GM23248 (cell line): ENCODE measurements around the gene PRDM7. TPM values are rescaled to one million over a fixed set of nuclear protein-coding genes. Genes with fewer than 3 reads are reported as not detected.
"Not testable (repeated sequence)": the region's sequence is repeated elsewhere in the genome, so short reads cannot be mapped to it uniquely, and the experiment has no call there.

ENCODE experiments used
- DNase-seq: peaks from one replicate; pipeline ENCODE4 v3.0.0-alpha.2; 2015
- H2AFZ ChIP-seq: fragments of 200-600 bp; sonication (generic); 2 replicates; pipeline ENCODE4 v1.6.1; 2016; ENCODE audit warnings: antibody characterized with exemption
- H3F3A ChIP-seq: fragments of 200-600 bp; sonication (generic); 2 replicates; pipeline ENCODE4 v1.6.1; 2016; ENCODE audit warnings: mild to moderate bottlenecking, antibody characterized with exemption, mixed run types; ENCODE audit not compliant: insufficient read depth
- H3K27ac ChIP-seq: fragments of 200-600 bp; sonication (generic); 2 replicates; pipeline ENCODE4 v1.5.1; 2016; ENCODE audit warnings: mild to moderate bottlenecking
- H3K27me3 ChIP-seq: fragments of 200-600 bp; sonication (generic); replicated peaks from 2 replicates; pipeline ENCODE4 v1.6.1; 2016; ENCODE audit warnings: mild to moderate bottlenecking; ENCODE audit not compliant: insufficient read depth
- H3K36me3 ChIP-seq: fragments of 200-600 bp; sonication (generic); 2 replicates; pipeline ENCODE4 v1.6.1; 2016; ENCODE audit warnings: low read depth, mild to moderate bottlenecking
- H3K4me1 ChIP-seq: fragments of 200-600 bp; sonication (generic); 2 replicates; pipeline ENCODE4 v1.6.1; 2016; ENCODE audit warnings: mild to moderate bottlenecking; ENCODE audit not compliant: insufficient read depth
- H3K4me2 ChIP-seq: fragments of 200-600 bp; sonication (generic); one replicate; pipeline ENCODE4 v1.6.1; 2016; ENCODE audit warnings: mild to moderate bottlenecking; ENCODE audit not compliant: unreplicated experiment
- H3K4me3 ChIP-seq: fragments of 200-600 bp; sonication (generic); 2 replicates; pipeline ENCODE4 v1.5.1; 2016; ENCODE audit warnings: mild to moderate bottlenecking
- H3K79me2 ChIP-seq: fragments of 200-600 bp; sonication (generic); 2 replicates; pipeline ENCODE4 v1.6.1; 2016; ENCODE audit warnings: mild to moderate bottlenecking; ENCODE audit not compliant: insufficient read depth
- H3K9ac ChIP-seq: fragments of 200-600 bp; sonication (generic); 2 replicates; pipeline ENCODE4 v1.6.1; 2016; ENCODE audit warnings: mild to moderate bottlenecking
- H3K9me2 ChIP-seq: fragments of 200-600 bp; sonication (generic); 2 replicates; pipeline ENCODE4 v1.6.1; 2016; ENCODE audit warnings: mixed run types, mild to moderate bottlenecking, moderate library complexity; ENCODE audit not compliant: insufficient read depth
- H3K9me3 ChIP-seq: fragments of 200-600 bp; sonication (generic); one replicate; pipeline ENCODE4 v1.6.1; 2017; ENCODE audit warnings: low read depth
- H4K20me1 ChIP-seq: fragments of 200-600 bp; sonication (generic); 2 replicates; pipeline ENCODE4 v1.6.0; 2016; ENCODE audit not compliant: insufficient read depth
- WGBS, 2 experiments: methylation state at CpG; one replicate each; pipeline ENCODE4 v1.1.6; 2015 to 2017; ENCODE audit warnings: low lambda C conversion rate in 2 of 2, low coverage in 1 of 2; ENCODE audit errors: missing lambda C conversion rate in 2 of 2; 5-methylcytosine and 5-hydroxymethylcytosine counted together
- in situ Hi-C: fragments of 300-500 bp; cut with MboI; formaldehyde crosslinking; loops from 2 replicates; pipeline ENCODE4 v1.15.0; 2020
- polyA plus RNA-seq: library from polyadenylated mRNA; unstranded; fragments of >200 nt; fragmentation: Nextera tagmentation; extraction: Ambion mirVana; gene quantifications from 2 replicates; pipeline ENCODE4 v1.2.1, GENCODE V29; 2016
- total RNA-seq: library from RNA; depleted of rRNA; stranded (reverse); fragments of >200 nt; shearing (Covaris generic); gene quantifications from 2 replicates; pipeline ENCODE4 v1.2.3, GENCODE V29; 2014

The PRDM7 gene
- total and polyA plus RNA-seq, 2 experiments from 2014 or later = not detected

DNA sequence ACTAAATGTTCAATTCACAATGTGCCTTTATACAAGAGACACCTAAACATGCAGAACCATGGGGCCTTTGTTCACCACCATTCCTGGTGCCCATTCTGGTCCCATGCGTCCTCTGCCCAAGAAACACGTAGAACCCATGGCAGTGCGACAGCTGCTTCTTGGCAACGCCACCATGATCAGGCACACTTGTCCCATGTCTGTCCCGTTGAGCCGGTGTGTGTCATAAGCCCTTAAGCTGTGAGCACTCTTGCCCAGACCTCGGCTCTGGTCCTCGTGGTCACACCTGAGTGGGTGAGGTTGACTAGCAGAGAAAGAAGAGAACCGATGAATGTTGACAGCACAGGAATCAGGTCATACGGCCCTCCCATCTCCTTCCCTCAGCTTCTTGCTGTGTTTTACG lies 24.2 kb upstream of the PRDM7 start:
- H3K27ac ChIP-seq, H3K27me3 ChIP-seq, H3K4me2 ChIP-seq, in situ Hi-C loops, H3F3A ChIP-seq, H3K9me3 ChIP-seq, H2AFZ ChIP-seq, H4K20me1 ChIP-seq, H3K4me3 ChIP-seq, DNase-seq, H3K4me1 ChIP-seq, H3K79me2 ChIP-seq, H3K36me3 ChIP-seq, H3K9me2 ChIP-seq, H3K9ac ChIP-seq: not testable (repeated sequence)
- WGBS, 2 experiments = 68 to 70% methylated on average over 10 to 11 of the region's 11 CpGs

DNA sequence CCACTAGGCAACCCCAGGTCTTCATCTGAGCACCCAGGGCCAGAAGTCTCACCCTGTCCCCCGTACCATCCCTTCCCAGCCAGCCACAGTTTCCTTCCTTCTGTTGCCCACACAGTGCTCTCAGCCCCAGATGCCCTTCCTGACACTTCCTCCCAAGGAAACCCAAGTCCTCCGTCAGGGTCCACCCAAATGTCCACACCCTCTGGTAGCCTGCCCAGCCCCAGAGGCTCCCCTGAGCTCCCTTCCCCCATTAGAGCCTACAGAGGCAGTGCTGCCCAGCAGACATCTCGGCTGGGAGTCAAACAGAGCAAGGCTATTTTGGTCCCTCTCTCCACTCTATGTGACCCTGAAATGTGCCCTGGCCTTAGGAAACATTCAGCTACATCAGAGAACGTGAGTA lies 23.7 kb upstream of the PRDM7 start:
- H3K27me3 ChIP-seq, H3K27ac ChIP-seq, H4K20me1 ChIP-seq, H3F3A ChIP-seq, H3K9ac ChIP-seq, in situ Hi-C loops, DNase-seq, H3K9me3 ChIP-seq, H2AFZ ChIP-seq, H3K4me3 ChIP-seq, H3K36me3 ChIP-seq, H3K4me1 ChIP-seq, H3K4me2 ChIP-seq, H3K9me2 ChIP-seq, H3K79me2 ChIP-seq: not testable (repeated sequence)
- no CpG with 5 or more reads among the region's 4 CpGs for WGBS, 2 experiments

DNA sequence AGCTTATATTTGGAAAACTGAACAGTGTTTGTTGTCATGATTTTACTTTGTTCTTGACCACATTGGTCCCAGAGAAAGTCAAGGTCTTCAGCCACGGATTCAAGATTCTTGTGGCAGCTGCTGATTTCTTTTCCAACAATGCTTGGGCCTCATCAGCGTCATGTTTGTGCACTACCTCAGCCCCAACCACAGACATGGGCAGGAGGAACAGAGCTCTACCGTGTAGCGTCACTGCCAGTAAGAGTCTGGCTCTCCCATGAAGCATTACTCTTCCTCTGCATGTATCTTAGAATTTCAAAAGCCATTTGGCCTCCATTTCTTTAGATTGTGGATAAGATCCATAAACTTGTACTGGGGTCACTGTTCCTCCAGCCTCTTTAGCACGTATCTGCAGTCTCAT lies 23.1 kb upstream of the PRDM7 start:
- in situ Hi-C loops, H3K79me2 ChIP-seq, H3K4me1 ChIP-seq, H3K4me2 ChIP-seq, H3K9me2 ChIP-seq, H3K9me3 ChIP-seq, H3K27ac ChIP-seq, H3K9ac ChIP-seq, DNase-seq, H4K20me1 ChIP-seq, H3F3A ChIP-seq, H3K36me3 ChIP-seq, H2AFZ ChIP-seq, H3K4me3 ChIP-seq, H3K27me3 ChIP-seq: not testable (repeated sequence)
- 47 to 53% methylated on average over 4 of the region's 5 CpGs for WGBS, 2 experiments

- WGBS, 2 experiments = 43 to 50% methylated on average over 2 to 3 of the region's 5 CpGs
- in situ Hi-C loops = not testable (repeated sequence)
These were observed 21.8 kb upstream of the PRDM7 start for GRCh38 chr16:90098936-90099335.

DNA sequence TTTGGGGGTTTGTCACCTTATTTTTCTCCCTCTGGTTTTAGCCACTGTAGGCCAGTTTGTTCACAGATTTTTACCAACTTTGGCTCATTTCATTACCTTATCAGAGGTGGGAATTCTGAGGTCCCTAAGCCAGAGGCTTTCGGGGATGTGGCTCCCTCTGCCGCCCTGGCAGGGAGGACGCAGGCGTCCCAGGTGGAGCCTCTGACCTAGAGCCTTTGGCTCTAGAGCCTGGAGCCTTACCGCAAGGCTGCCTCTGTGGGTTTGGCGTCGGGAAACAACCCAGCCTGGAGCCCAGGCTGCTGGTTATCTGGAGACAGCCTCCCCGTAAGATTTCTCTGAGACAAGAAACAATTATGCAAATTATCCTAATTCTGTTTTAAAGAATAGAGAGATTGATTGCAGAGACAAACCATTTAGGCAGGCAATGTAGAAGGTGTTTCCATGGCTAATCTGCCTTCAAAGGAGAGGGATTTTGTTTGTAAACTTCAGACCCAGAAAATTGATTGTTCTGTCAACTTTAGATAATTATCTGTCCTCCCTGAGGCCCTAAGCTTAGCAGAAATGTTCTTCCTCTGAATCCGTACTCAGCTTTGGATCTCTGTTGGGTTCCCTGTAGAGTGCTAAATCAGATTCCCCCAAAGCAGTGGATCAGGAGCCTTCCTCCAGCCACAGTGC lies 20.0 kb upstream of the PRDM7 start:
- H3K9me3 ChIP-seq, H3K9ac ChIP-seq, H3K36me3 ChIP-seq, H2AFZ ChIP-seq, H3K27me3 ChIP-seq, H3F3A ChIP-seq, H3K4me2 ChIP-seq, in situ Hi-C loops, H4K20me1 ChIP-seq, H3K27ac ChIP-seq, H3K4me1 ChIP-seq, H3K9me2 ChIP-seq, H3K4me3 ChIP-seq, H3K79me2 ChIP-seq, DNase-seq: not testable (repeated sequence)
- 56 to 66% methylated on average over 9 of the region's 9 CpGs for WGBS, 2 experiments

More at GRCh38 chr16:90098936-90099335, 21.8 kb upstream of the PRDM7 start:
- H3K4me2 ChIP-seq, H3K79me2 ChIP-seq, H3K9ac ChIP-seq, H3K9me2 ChIP-seq, DNase-seq, H3K36me3 ChIP-seq, H3K27ac ChIP-seq, H3F3A ChIP-seq, H3K4me3 ChIP-seq, H3K4me1 ChIP-seq, H3K27me3 ChIP-seq, H2AFZ ChIP-seq, H4K20me1 ChIP-seq, H3K9me3 ChIP-seq: not testable (repeated sequence)

DNA sequence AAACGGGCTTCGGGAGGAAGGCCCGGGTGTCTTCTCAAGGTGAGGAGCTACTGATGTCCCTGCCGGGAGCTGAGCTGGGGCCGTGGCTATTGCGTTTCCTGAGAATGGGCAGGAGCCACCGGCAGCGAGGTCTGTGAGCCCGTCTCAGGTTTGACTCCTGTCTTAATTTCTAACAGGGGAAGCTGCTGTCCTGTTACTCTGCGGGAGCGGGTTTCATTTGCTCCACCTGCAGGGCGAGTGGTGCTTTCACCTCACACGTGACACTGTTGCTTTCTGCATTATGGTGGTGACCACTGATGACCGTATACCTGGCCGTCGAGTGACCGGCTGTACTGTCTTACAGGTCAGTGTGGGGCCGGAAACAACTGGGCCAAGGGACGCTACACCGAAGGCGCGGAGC lies 17.7 kb upstream of the PRDM7 start:
- H3K79me2 ChIP-seq, H3K36me3 ChIP-seq, H3K4me2 ChIP-seq, in situ Hi-C loops, H3K9ac ChIP-seq, H3K27ac ChIP-seq, H3K27me3 ChIP-seq, H3K9me2 ChIP-seq, H3K4me1 ChIP-seq, DNase-seq, H3K4me3 ChIP-seq, H2AFZ ChIP-seq, H3F3A ChIP-seq, H3K9me3 ChIP-seq, H4K20me1 ChIP-seq: not testable (repeated sequence)
- WGBS, 2 experiments = 71 to 78% methylated on average over 16 to 18 of the region's 22 CpGs

GRCh38 chr16:90094296-90094695 lies 17.2 kb upstream of the PRDM7 start:
- H3K27ac ChIP-seq, H3K4me2 ChIP-seq, H2AFZ ChIP-seq, H3K36me3 ChIP-seq, H3K9ac ChIP-seq, H3K4me1 ChIP-seq, DNase-seq, H3K27me3 ChIP-seq, H3K79me2 ChIP-seq, H3K9me3 ChIP-seq, H3F3A ChIP-seq, H4K20me1 ChIP-seq, in situ Hi-C loops, H3K9me2 ChIP-seq, H3K4me3 ChIP-seq: not testable (repeated sequence)
- 89% methylated on average over 28 of the region's 35 CpGs; no CpG with 5 or more reads in 1 of the 2 experiments for WGBS, 2 experiments

DNA sequence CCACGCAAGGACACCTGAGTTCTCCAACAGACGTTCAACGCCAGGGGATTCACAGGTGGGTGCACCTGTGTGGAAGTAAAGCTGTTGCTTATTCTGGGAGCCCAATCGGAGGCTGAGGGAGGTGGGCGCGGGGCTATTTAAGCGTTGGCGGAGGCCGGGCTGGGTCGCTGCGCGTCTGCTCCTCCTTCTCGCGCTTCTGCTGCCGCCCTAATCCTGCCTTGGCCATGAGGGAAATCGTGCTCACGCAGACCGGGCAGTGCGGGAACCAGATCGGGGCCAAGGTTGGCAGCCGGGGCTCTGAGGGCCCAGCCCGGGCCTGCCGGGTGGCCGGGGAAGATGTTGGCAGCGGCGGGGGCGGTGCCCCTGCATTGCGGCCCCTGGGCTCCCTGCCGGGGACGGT lies 16.7 kb upstream of the PRDM7 start:
- H3F3A ChIP-seq, H3K4me1 ChIP-seq, H3K4me2 ChIP-seq, H3K27me3 ChIP-seq, H3K9me2 ChIP-seq, H3K79me2 ChIP-seq, H2AFZ ChIP-seq, DNase-seq, H3K27ac ChIP-seq, in situ Hi-C loops, H4K20me1 ChIP-seq, H3K9ac ChIP-seq, H3K4me3 ChIP-seq, H3K36me3 ChIP-seq, H3K9me3 ChIP-seq: not testable (repeated sequence)
- WGBS, 2 experiments = 84 to 90% methylated on average over 15 to 30 of the region's 30 CpGs
